GM12864 (cell line): ENCODE results near the gene DISC1.
"Not testable (repeated sequence)": the region's sequence is repeated elsewhere in the genome, so short reads cannot be mapped to it uniquely, and the experiment has no call there.

ENCODE experiments used
- DNase-seq: peaks from one replicate; pipeline ENCODE4 v3.0.0-alpha.2; 2011; ENCODE audit warnings: low read depth
- H3K4me3 ChIP-seq: 2 replicates; pipeline ENCODE4 v1.5.1; 2011; ENCODE audit warnings: mild to moderate bottlenecking, low read depth, low read length, control low read depth
- TF ChIP-seq, protein P1 (sequence below): IDR thresholded peaks from 2 replicates; pipeline ENCODE4 v1.5.1; 2011; ENCODE audit warnings: low read depth, mild to moderate bottlenecking, moderate library complexity, low read length, control low read depth, inconsistent platforms; ENCODE audit errors: missing control alignments

The DISC1 gene

GRCh38 chr1:231761252-231761651 lies 134.7 kb downstream of the DISC1 start:
- TF ChIP-seq, protein P1, sequence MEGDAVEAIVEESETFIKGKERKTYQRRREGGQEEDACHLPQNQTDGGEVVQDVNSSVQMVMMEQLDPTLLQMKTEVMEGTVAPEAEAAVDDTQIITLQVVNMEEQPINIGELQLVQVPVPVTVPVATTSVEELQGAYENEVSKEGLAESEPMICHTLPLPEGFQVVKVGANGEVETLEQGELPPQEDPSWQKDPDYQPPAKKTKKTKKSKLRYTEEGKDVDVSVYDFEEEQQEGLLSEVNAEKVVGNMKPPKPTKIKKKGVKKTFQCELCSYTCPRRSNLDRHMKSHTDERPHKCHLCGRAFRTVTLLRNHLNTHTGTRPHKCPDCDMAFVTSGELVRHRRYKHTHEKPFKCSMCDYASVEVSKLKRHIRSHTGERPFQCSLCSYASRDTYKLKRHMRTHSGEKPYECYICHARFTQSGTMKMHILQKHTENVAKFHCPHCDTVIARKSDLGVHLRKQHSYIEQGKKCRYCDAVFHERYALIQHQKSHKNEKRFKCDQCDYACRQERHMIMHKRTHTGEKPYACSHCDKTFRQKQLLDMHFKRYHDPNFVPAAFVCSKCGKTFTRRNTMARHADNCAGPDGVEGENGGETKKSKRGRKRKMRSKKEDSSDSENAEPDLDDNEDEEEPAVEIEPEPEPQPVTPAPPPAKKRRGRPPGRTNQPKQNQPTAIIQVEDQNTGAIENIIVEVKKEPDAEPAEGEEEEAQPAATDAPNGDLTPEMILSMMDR = no peak
- DNase-seq = no peak
- no peak overlapping the region for H3K4me3 ChIP-seq

DNA sequence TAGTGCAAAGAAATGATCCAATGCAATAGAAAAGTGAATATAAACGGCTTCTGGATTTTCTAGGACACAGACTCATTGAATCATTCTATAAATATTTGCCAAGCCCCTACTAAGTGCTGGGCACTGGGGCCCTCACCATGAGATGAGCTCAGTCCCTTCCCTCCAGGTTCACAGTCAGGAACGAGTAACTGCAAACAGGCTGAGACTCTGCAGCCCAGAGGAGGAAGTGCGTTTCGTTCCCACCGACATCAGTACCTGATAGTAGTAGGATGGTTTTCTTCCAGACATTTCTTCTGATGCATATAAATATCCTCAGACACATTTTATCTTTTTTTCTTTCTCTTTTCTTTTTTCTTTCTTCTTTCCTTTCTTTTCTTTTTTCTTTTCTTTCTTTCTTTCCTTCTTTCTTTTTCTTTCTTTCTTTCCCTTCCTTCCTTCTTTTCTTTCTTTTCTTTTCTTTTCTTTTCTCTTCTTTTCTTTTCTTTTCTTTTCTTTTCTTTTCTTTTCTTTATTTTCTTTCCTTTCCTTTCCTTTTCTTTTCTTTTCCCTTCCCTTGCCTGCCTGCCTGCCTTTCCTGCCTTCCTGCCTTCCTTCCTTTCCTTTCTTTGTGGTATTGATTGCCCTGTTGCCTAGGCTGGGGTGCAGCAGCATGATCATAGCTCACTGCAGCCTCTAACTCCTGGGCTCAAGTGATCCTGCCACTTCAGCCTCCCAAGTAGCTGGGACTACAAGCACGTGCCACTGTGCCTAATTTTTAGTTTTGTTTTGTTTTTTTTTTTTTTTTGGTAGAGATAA lies 135.4 kb downstream of the DISC1 start:
- TF ChIP-seq, protein P1 = no peak
- no peak for DNase-seq
- no peak overlapping the region for H3K4me3 ChIP-seq

DNA sequence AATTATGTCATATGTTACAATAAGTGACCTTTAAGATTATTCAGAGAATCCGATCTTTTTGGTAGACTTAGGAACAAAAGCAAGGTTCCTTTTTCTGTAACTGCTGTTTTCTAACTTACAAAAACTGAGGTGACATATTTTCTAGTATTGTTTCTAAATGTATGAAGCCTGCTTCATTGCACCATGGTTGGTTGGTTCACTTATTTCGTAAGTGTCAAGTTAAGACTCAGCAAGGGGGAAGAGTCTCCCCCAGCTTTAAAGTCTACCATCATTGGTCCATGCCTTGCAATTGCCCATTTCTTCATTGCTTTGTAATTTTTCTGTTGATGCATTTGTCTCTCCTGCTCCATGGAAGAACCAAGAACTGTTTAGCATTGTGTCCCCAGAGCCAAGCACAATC lies 136.9 kb downstream of the DISC1 start:
- no peak overlapping the region for H3K4me3 ChIP-seq
- TF ChIP-seq, protein P1 = no peak
- DNase-seq = no peak

DNA sequence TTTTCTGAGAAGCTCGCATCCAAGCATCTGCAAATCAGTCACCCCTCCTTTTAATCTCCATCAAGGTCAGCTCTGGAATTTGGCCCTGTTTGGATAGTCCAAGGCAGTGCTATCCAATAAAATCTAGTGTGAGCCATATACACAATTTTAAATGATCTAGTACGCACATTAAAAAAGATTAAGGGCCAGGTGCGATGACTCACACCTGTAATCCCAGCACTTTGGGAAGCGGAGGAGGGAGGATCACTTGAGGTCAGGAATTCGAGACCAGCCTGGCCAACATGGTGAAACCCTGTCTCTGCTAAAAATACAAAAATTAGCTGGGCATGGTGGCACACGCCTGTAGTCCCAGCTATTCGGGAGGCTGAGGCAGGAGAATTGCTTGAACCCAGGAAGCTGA lies 139.2 kb downstream of the DISC1 start:
- not testable (repeated sequence) for DNase-seq, H3K4me3 ChIP-seq

GRCh38 chr1:231767471-231767870 lies 140.9 kb downstream of the DISC1 start:
- TF ChIP-seq, protein P1 = no peak
- no peak overlapping the region for H3K4me3 ChIP-seq
- DNase-seq = no peak

DNA sequence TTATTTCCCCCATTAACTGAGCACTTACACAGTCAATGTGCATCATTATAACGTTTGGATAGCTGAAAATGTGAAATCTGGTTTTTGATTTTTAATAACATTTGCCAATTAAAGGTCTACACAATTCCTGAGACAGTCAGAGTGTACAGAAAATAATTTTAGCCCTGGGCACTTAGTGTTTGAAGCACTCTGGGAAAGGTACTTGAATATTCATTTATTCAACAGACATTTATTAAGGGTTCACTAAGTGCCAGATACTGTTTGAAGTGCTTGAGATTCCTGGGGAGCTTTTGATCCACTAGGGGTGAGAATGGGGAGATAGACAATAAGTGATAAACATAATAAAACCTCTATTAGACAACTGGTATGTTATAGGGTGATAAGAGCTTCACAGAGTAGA lies 141.8 kb downstream of the DISC1 start:
- no peak overlapping the region for H3K4me3 ChIP-seq
- DNase-seq = no peak
- TF ChIP-seq, protein P1 = no peak

DNA sequence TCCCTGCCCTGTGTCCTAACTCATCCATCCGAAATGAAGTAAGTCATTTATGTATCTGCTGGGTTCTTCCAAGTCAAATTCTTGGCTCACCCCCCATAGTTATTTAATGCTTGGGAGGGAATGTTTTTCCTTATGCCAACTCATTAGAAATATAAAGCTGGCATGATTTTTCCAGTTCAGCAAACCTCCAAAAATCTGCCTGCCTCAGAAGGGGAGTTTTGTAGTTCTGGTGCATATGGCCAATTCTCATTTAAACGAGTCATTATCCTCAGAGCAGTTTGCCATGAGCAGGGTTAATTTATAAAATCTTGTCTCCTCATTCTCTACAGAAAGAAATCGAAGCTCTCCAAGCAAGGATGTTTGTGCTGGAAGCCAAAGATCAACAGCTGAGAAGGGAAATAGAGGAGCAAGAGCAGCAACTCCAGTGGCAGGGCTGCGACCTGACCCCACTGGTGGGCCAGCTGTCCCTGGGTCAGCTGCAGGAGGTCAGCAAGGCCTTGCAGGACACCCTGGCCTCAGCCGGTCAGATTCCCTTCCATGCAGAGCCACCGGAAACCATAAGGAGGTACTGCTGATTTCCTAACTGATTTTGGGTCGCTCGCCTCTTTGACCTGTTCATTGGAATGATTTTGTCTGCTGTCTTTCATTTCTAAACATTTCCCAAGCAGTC lies 144.1 kb downstream of the DISC1 start:
- no peak for DNase-seq
- TF ChIP-seq, protein P1 = no peak
- no peak overlapping the region for H3K4me3 ChIP-seq
